HepG2 (cell line): Measurements from ENCODE around the gene ACKR4. TPM values are rescaled to one million over a fixed set of nuclear protein-coding genes. Genes with fewer than 3 reads are reported as not detected.

Experiments used
- FOXA1 ChIP-seq, 2 experiments: fragments of 450-650 bp in 1 of 2; sonication (generic) in 1 of 2; formaldehyde crosslinking in 1 of 2; IDR thresholded peaks; 2 replicates each; pipeline versions ENCODE4 v1.4.0 to v1.6.1; 2016 to 2020; ENCODE audit warnings: missing genetic modification reagents in 1 of 2
- MAZ ChIP-seq, 2 experiments: sonication (generic) in 1 of 2; formaldehyde crosslinking in 1 of 2; IDR thresholded peaks; 2 replicates each; pipeline versions ENCODE4 v1.5.0 to v1.6.1; 2012 to 2020; ENCODE audit warnings: low read depth in 2 of 2, mild to moderate bottlenecking in 2 of 2, borderline replicate concordance in 1 of 2, improper control_type of control experiment in 1 of 2, low read length in 1 of 2, missing genetic modification reagents in 1 of 2, moderate library complexity in 1 of 2
- NPAS2 ChIP-seq: sonication (generic); formaldehyde crosslinking; IDR thresholded peaks from 2 replicates; pipeline ENCODE4 v1.8.0; 2022; ENCODE audit warnings: mild to moderate bottlenecking, missing genetic modification reagents, borderline replicate concordance
- PAF1 ChIP-seq: IDR thresholded peaks from 2 replicates; pipeline ENCODE4 v1.6.1; 2016; ENCODE audit warnings: missing genetic modification reagents, missing compliant biosample characterization
- SIX1 ChIP-seq: sonication (generic); formaldehyde crosslinking; IDR thresholded peaks from 2 replicates; pipeline ENCODE4 v1.4.0; 2020; ENCODE audit warnings: missing genetic modification reagents, borderline replicate concordance
- SNAPC2 ChIP-seq: sonication (generic); formaldehyde crosslinking; IDR thresholded peaks from 2 replicates; pipeline ENCODE4 v1.8.1; 2022; ENCODE audit warnings: mild to moderate bottlenecking, missing genetic modification reagents
- SRSF9 ChIP-seq: fragments of 200-400 bp; formaldehyde crosslinking; IDR thresholded peaks from 2 replicates; pipeline ENCODE4 v1.6.1; 2018; ENCODE audit warnings: borderline replicate concordance, mild to moderate bottlenecking, low read depth, low read length; ENCODE audit not compliant: insufficient read depth, poor library complexity, severe bottlenecking
- ZFP1 ChIP-seq: IDR thresholded peaks from 2 replicates; pipeline ENCODE4 v1.6.1; 2016
- ZNF253 ChIP-seq: sonication (generic); formaldehyde crosslinking; IDR thresholded peaks from 2 replicates; pipeline ENCODE4 v1.8.0; 2022; ENCODE audit warnings: mild to moderate bottlenecking, missing genetic modification reagents, borderline replicate concordance
- ZNF616 ChIP-seq: sonication (generic); formaldehyde crosslinking; IDR thresholded peaks from 2 replicates; pipeline ENCODE4 v1.5.0; 2020; ENCODE audit warnings: low read depth, mild to moderate bottlenecking, missing genetic modification reagents
- ZNF782 ChIP-seq: sonication (generic); formaldehyde crosslinking; IDR thresholded peaks from 2 replicates; pipeline ENCODE4 v1.4.0; 2020; ENCODE audit warnings: missing genetic modification reagents, mild to moderate bottlenecking, borderline replicate concordance
- polyA plus RNA-seq, 8 experiments: library from polyadenylated mRNA; depleted of rRNA in 3 of 8; stranded (reverse) in 7 of 8; unstranded in 1 of 8; fragments of >200 nt; fragmentation: Illumina TruSeq in 4 of 8; extraction: Trizol in 4 of 8; gene quantifications; 2 replicates each; pipeline versions ENCODE4 v1.2.1 to v1.2.3, GENCODE V29; 2011 to 2016; ENCODE audit warnings: low read depth in 4 of 8, missing spikeins in 1 of 8, mixed read lengths in 1 of 8; ENCODE audit not compliant: insufficient read depth in 1 of 8
- total RNA-seq, 5 experiments: library from RNA; depleted of rRNA; stranded (reverse); fragments of >200 nt; fragmentation: Illumina TruSeq; extraction: Trizol; gene quantifications; 2 replicates each; pipeline ENCODE4 v1.2.3, GENCODE V29; 2016; ENCODE audit warnings: low read depth in 1 of 5
- TF ChIP-seq, protein P1 (sequence below): sonication (generic); formaldehyde crosslinking; IDR thresholded peaks from 2 replicates; pipeline ENCODE4 v1.5.1; 2020; ENCODE audit warnings: missing genetic modification reagents, mild to moderate bottlenecking, borderline replicate concordance
- TF ChIP-seq, protein P2 (sequence below): sonication (generic); formaldehyde crosslinking; IDR thresholded peaks from 2 replicates; pipeline ENCODE4 v1.4.0; 2020; ENCODE audit warnings: missing genetic modification reagents
- TF ChIP-seq, protein P3 (sequence below): sonication (generic); formaldehyde crosslinking; IDR thresholded peaks from 2 replicates; pipeline ENCODE4 v1.4.0; 2020; ENCODE audit warnings: missing genetic modification reagents
- TF ChIP-seq, protein P4 (sequence below): sonication (generic); formaldehyde crosslinking; IDR thresholded peaks from 2 replicates; pipeline ENCODE4 v1.5.0; 2020; ENCODE audit warnings: missing genetic modification reagents
- TF ChIP-seq, protein P5 (sequence below): sonication (generic); formaldehyde crosslinking; IDR thresholded peaks from 2 replicates; pipeline ENCODE4 v1.5.0; 2020; ENCODE audit warnings: missing genetic modification reagents

The ACKR4 gene
- total and polyA plus RNA-seq, 2 of the 13 experiments (the other 11 are each of a cell fraction or from before 2014, with no cell fraction given) = 0.16 TPM; not detected in 1

DNA sequence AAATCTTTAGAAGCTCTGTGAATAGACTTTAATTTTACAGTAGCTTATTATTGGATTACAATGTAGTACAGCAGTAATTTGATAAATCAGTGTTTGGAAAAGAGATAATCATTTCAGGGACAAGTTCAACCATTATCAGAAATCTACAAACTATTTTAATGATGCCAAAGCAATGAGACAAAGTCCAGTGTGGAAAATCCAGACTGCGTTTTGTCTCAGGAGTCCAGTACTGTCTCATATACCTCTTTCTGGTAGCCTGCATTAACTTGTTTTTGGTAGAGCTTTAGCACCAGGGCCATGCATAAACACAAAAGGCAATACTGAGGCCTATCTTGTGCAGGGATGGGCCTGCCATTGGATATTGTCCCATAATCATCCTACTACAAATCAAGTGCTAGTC, 19.7 kb downstream of the ACKR4 start (continued):
- TF ChIP-seq, protein P1, sequence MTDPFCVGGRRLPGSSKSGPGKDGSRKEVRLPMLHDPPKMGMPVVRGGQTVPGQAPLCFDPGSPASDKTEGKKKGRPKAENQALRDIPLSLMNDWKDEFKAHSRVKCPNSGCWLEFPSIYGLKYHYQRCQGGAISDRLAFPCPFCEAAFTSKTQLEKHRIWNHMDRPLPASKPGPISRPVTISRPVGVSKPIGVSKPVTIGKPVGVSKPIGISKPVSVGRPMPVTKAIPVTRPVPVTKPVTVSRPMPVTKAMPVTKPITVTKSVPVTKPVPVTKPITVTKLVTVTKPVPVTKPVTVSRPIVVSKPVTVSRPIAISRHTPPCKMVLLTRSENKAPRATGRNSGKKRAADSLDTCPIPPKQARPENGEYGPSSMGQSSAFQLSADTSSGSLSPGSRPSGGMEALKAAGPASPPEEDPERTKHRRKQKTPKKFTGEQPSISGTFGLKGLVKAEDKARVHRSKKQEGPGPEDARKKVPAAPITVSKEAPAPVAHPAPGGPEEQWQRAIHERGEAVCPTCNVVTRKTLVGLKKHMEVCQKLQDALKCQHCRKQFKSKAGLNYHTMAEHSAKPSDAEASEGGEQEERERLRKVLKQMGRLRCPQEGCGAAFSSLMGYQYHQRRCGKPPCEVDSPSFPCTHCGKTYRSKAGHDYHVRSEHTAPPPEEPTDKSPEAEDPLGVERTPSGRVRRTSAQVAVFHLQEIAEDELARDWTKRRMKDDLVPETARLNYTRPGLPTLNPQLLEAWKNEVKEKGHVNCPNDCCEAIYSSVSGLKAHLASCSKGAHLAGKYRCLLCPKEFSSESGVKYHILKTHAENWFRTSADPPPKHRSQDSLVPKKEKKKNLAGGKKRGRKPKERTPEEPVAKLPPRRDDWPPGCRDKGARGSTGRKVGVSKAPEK (CRISPR knock-in tag) = no peak
- no peak for TF ChIP-seq PAF1 (CRISPR knock-in tag)
- TF ChIP-seq SIX1 (CRISPR knock-in tag) = no peak
- TF ChIP-seq SRSF9 = no peak
- TF ChIP-seq, protein P2, sequence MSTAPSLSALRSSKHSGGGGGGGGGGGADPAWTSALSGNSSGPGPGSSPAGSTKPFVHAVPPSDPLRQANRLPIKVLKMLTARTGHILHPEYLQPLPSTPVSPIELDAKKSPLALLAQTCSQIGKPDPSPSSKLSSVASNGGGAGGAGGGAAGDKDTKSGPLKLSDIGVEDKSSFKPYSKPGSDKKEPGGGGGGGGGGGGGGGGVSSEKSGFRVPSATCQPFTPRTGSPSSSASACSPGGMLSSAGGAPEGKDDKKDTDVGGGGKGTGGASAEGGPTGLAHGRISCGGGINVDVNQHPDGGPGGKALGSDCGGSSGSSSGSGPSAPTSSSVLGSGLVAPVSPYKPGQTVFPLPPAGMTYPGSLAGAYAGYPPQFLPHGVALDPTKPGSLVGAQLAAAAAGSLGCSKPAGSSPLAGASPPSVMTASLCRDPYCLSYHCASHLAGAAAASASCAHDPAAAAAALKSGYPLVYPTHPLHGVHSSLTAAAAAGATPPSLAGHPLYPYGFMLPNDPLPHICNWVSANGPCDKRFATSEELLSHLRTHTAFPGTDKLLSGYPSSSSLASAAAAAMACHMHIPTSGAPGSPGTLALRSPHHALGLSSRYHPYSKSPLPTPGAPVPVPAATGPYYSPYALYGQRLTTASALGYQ (CRISPR knock-in tag) = no peak
- TF ChIP-seq, protein P3, sequence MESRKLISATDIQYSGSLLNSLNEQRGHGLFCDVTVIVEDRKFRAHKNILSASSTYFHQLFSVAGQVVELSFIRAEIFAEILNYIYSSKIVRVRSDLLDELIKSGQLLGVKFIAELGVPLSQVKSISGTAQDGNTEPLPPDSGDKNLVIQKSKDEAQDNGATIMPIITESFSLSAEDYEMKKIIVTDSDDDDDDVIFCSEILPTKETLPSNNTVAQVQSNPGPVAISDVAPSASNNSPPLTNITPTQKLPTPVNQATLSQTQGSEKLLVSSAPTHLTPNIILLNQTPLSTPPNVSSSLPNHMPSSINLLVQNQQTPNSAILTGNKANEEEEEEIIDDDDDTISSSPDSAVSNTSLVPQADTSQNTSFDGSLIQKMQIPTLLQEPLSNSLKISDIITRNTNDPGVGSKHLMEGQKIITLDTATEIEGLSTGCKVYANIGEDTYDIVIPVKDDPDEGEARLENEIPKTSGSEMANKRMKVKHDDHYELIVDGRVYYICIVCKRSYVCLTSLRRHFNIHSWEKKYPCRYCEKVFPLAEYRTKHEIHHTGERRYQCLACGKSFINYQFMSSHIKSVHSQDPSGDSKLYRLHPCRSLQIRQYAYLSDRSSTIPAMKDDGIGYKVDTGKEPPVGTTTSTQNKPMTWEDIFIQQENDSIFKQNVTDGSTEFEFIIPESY (CRISPR knock-in tag) = no peak
- TF ChIP-seq ZNF782 = no peak
- TF ChIP-seq, protein P4, sequence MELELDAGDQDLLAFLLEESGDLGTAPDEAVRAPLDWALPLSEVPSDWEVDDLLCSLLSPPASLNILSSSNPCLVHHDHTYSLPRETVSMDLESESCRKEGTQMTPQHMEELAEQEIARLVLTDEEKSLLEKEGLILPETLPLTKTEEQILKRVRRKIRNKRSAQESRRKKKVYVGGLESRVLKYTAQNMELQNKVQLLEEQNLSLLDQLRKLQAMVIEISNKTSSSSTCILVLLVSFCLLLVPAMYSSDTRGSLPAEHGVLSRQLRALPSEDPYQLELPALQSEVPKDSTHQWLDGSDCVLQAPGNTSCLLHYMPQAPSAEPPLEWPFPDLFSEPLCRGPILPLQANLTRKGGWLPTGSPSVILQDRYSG = no peak
- TF ChIP-seq MAZ (IDR thresholded peaks at IDR 0.05; ENCODE audit: borderline replicate concordance, low read depth, low read length) = no peak
- TF ChIP-seq MAZ (CRISPR knock-in tag; IDR thresholded peaks at IDR 0.05; ENCODE audit: low read depth) = no peak
- TF ChIP-seq ZFP1 = no peak
- TF ChIP-seq, protein P5, sequence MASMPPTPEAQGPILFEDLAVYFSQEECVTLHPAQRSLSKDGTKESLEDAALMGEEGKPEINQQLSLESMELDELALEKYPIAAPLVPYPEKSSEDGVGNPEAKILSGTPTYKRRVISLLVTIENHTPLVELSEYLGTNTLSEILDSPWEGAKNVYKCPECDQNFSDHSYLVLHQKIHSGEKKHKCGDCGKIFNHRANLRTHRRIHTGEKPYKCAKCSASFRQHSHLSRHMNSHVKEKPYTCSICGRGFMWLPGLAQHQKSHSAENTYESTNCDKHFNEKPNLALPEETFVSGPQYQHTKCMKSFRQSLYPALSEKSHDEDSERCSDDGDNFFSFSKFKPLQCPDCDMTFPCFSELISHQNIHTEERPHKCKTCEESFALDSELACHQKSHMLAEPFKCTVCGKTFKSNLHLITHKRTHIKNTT (CRISPR knock-in tag) = no peak
- no peak for TF ChIP-seq SNAPC2
- TF ChIP-seq ZNF253 = no peak
- TF ChIP-seq NPAS2 (CRISPR knock-in tag) = no peak
- TF ChIP-seq ZNF616 (CRISPR knock-in tag) = no peak
- no peak for TF ChIP-seq FOXA1 (IDR thresholded peaks at IDR 0.05)
- TF ChIP-seq FOXA1 (CRISPR knock-in tag; IDR thresholded peaks at IDR 0.05) = no peak
